Stimulated activated CD4-positive, alpha-beta T cell treated with anti-CD3 and anti-CD28 coated beads, Interleukin-2, amount 100 ng/mL, for 4 hours (primary cell): ENCODE measurements around the gene CDH4.

Source experiments
- DNase-seq: peaks from one replicate; pipeline ENCODE4 v3.0.0-alpha.2; 2020; ENCODE audit warnings: low read depth

The CDH4 gene

GRCh38 chr20:61766921-61767610 is 515.0 kb downstream of the CDH4 start:
- DNase-seq = no peak

GRCh38 chr20:61767761-61768494 is 515.9 kb downstream of the CDH4 start:
- DNase-seq = no peak

GRCh38 chr20:61768571-61769285 is 516.7 kb downstream of the CDH4 start:
- no peak for DNase-seq

- no peak for DNase-seq
These were observed 517.3 kb downstream of the CDH4 start for GRCh38 chr20:61769286-61769832.

GRCh38 chr20:61770113-61770585 is 518.1 kb downstream of the CDH4 start:
- DNase-seq = no peak

- no peak for DNase-seq
These were observed 519.8 kb downstream of the CDH4 start for GRCh38 chr20:61771805-61772350.

- no peak for DNase-seq
These were observed 521.0 kb downstream of the CDH4 start for GRCh38 chr20:61772828-61773631.

- DNase-seq = no peak
These were observed 522.0 kb downstream of the CDH4 start for GRCh38 chr20:61773926-61774587.

- DNase-seq = no peak
These were observed 523.4 kb downstream of the CDH4 start for GRCh38 chr20:61775423-61775822.

GRCh38 chr20:61776491-61777075 is 524.5 kb downstream of the CDH4 start:
- no peak for DNase-seq

- DNase-seq = no peak
These were observed 525.9 kb downstream of the CDH4 start for GRCh38 chr20:61777773-61778494.

- no peak for DNase-seq
These were observed 526.4 kb downstream of the CDH4 start for GRCh38 chr20:61778495-61778863.

- no peak for DNase-seq
These were observed 527.3 kb downstream of the CDH4 start for GRCh38 chr20:61779176-61779965.

GRCh38 chr20:61780066-61780465 is 528.0 kb downstream of the CDH4 start:
- DNase-seq = no peak

- DNase-seq = no peak
These were observed 532.9 kb downstream of the CDH4 start for GRCh38 chr20:61784801-61785566.

GRCh38 chr20:61785567-61785816 is 533.4 kb downstream of the CDH4 start:
- DNase-seq = no peak

- DNase-seq = no peak
These were observed 534.2 kb downstream of the CDH4 start for GRCh38 chr20:61786230-61786629.

GRCh38 chr20:61788343-61788742 is 536.3 kb downstream of the CDH4 start:
- no peak for DNase-seq

- no peak for DNase-seq
These were observed 537.3 kb downstream of the CDH4 start for GRCh38 chr20:61789329-61789728.
